HEK293T (cell line): ENCODE measurements around the gene CD27.

Source experiments
- BHLHE40 ChIP-seq: fragments of 450-650 bp; IDR thresholded peaks from 2 replicates; pipeline ENCODE4 v1.6.1; 2016; ENCODE audit warnings: mild to moderate bottlenecking, moderate library complexity, borderline replicate concordance
- HDGF ChIP-seq: fragments of 450-650 bp; IDR thresholded peaks from 2 replicates; pipeline ENCODE4 v1.6.1; 2017; ENCODE audit warnings: antibody characterized with exemption, borderline replicate concordance
- SP1 ChIP-seq: fragments of 450-650 bp; IDR thresholded peaks from 2 replicates; pipeline ENCODE4 v1.6.1; 2017
- TF ChIP-seq, protein P1 (sequence below): fragments of 450-650 bp; IDR thresholded peaks from 2 replicates; pipeline ENCODE4 v1.6.1; 2016

DNA sequence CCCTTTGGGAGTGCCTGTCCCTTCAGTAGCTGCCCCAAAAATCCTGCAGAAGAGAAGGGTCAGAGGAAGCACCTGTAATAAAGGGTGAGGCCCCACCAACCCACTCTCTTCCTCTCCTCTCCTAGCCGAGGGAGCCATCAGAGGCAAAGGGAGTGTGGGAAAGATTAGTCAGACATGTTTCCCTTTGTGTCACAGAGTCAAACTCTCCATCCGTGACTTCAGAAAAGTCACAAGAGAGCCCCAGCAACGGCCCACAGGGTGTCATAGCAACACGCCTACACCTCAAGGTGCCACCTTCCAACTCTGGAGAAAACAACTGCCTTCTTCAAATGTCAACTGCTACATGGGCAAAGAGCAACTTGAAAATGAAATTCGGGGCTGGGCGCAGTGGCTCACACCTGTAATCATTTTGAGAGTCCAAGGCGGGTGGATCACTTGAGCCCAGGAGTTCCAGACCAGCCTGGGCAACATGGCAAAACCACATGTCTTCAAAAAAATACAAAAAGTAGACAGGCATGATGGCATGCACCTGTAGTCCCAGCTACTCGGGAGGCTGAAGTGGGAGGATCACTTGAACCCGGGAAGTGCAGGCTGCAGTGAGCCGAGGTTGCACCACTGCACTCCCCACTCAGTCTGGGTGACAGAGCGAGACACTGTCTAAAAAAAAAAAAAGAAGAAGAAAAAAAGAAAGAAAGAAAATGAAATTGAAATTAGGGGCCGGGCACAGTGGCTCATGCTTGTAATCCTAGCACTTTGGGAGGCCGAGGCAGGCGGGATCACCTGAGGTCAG is 17.7 kb upstream of the CD27 start:
- no peak for TF ChIP-seq SP1
- TF ChIP-seq, protein P1, sequence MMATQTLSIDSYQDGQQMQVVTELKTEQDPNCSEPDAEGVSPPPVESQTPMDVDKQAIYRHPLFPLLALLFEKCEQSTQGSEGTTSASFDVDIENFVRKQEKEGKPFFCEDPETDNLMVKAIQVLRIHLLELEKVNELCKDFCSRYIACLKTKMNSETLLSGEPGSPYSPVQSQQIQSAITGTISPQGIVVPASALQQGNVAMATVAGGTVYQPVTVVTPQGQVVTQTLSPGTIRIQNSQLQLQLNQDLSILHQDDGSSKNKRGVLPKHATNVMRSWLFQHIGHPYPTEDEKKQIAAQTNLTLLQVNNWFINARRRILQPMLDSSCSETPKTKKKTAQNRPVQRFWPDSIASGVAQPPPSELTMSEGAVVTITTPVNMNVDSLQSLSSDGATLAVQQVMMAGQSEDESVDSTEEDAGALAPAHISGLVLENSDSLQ = no peak
- no peak for TF ChIP-seq HDGF
- no peak for TF ChIP-seq BHLHE40
